ENCODE measurements around the gene ISOC2. TPM values are rescaled to one million over a fixed set of nuclear protein-coding genes. Genes with fewer than 3 reads are reported as not detected.
A peak's percentile ranks its signal among the peaks of the same experiment; 100 is the strongest.
"Not testable (repeated sequence)": the region's sequence is repeated elsewhere in the genome, so short reads cannot be mapped to it uniquely, and the experiment has no call there.

Gene ISOC2
- total RNA-seq, 1 experiment from 2014 or later: 114 TPM

GRCh38 chr19:55459950-55460657 lies 1.3 kb downstream of the ISOC2 start:
- DNase-seq (ENCODE audit: low spot score): no peak

GRCh38 chr19:55459551-55459949 lies 1.9 kb downstream of the ISOC2 start:
- no peak for DNase-seq (ENCODE audit: low spot score)

GRCh38 chr19:55457683-55458457 lies 3.6 kb downstream of the ISOC2 start:
- no peak for DNase-seq (ENCODE audit: low spot score)

GRCh38 chr19:55456347-55456746 lies 5.1 kb downstream of the ISOC2 start:
- DNase-seq (ENCODE audit: low spot score): no peak

GRCh38 chr19:55455576-55456235 lies 5.7 kb downstream of the ISOC2 start:
- no peak for DNase-seq (ENCODE audit: low spot score)

GRCh38 chr19:55454787-55455243 lies 6.6 kb downstream of the ISOC2 start:
- DNase-seq (ENCODE audit: low spot score): peak; percentile 39

- DNase-seq (ENCODE audit: low spot score): no peak
Observed at GRCh38 chr19:55453511-55454260, 7.8 kb downstream of the ISOC2 start.

GRCh38 chr19:55452749-55453346 lies 8.6 kb downstream of the ISOC2 start:
- no peak for DNase-seq (ENCODE audit: low spot score)

GRCh38 chr19:55451965-55452748 lies 9.3 kb downstream of the ISOC2 start:
- no peak for DNase-seq (ENCODE audit: low spot score)

- DNase-seq (ENCODE audit: low spot score): no peak
Observed at GRCh38 chr19:55451163-55451964, 10.1 kb downstream of the ISOC2 start.

GRCh38 chr19:55449469-55449868 lies 12.0 kb downstream of the ISOC2 start:
- DNase-seq (ENCODE audit: low spot score): no peak

- DNase-seq (ENCODE audit: low spot score): not testable (repeated sequence)
Observed at GRCh38 chr19:55448175-55448490, 13.3 kb downstream of the ISOC2 start.

GRCh38 chr19:55447421-55448174 lies 13.8 kb downstream of the ISOC2 start:
- DNase-seq (ENCODE audit: low spot score): peak; percentile 67

GRCh38 chr19:55446060-55446459 lies 15.4 kb downstream of the ISOC2 start:
- no peak for DNase-seq (ENCODE audit: low spot score)

- DNase-seq (ENCODE audit: low spot score): no peak
Observed at GRCh38 chr19:55444646-55445045, 16.8 kb downstream of the ISOC2 start.

- no peak for DNase-seq (ENCODE audit: low spot score)
Observed at GRCh38 chr19:55443824-55444480, 17.5 kb downstream of the ISOC2 start.

GRCh38 chr19:55443045-55443823 lies 18.2 kb downstream of the ISOC2 start, which contains the start of gene SHISA7:
Gene SHISA7 (minus strand): TSS chr19:55443300. CDS start chr19:55442863, 437 bp downstream.
- DNase-seq (ENCODE audit: low spot score): no peak

All from A172 (cell line).